Activated CD4-positive, alpha-beta memory T cell treated with anti-CD3 and anti-CD28 coated beads for 36 hours (primary cell): ENCODE data around the gene BNIP5. TPM values are rescaled to one million over a fixed set of nuclear protein-coding genes. Genes with fewer than 3 reads are reported as not detected.
"Not testable (repeated sequence)": the region's sequence is repeated elsewhere in the genome, so short reads cannot be mapped to it uniquely, and the experiment has no call there.

Experiments
- CTCF ChIA-PET: fragments of 350-600 bp; sonication (Branson Sonifier 250); formaldehyde crosslinking; loops from one replicate; lab custom pipeline; 2021; ENCODE audit warnings: antibody characterized with exemption, inconsistent platforms; lab: Charles Lee
- POLR2A ChIA-PET: fragments of 350-600 bp; sonication (Branson Sonifier 250); formaldehyde crosslinking; loops from one replicate; lab custom pipeline; 2021; ENCODE audit warnings: antibody characterized with exemption; lab: Charles Lee
- DNase-seq: peaks from one replicate; pipeline ENCODE4 v3.0.0-alpha.2; 2020
- H3K27ac Mint-ChIP-seq: one replicate; pipeline ENCODE4 v1.8.0; 2021; ENCODE audit warnings: mixed read lengths
- H3K27me3 Mint-ChIP-seq: one replicate; pipeline ENCODE4 v1.8.0; 2021; ENCODE audit warnings: mixed read lengths
- H3K36me3 Mint-ChIP-seq: one replicate; pipeline ENCODE4 v1.8.0; 2021; ENCODE audit warnings: mixed read lengths
- H3K4me1 Mint-ChIP-seq: one replicate; pipeline ENCODE4 v1.8.0; 2021; ENCODE audit warnings: low read depth, mixed read lengths
- H3K4me3 Mint-ChIP-seq: one replicate; pipeline ENCODE4 v1.8.0; 2021; ENCODE audit warnings: mild to moderate bottlenecking, mixed read lengths
- H3K9me3 Mint-ChIP-seq: one replicate; pipeline ENCODE4 v1.8.0; 2021; ENCODE audit warnings: mixed read lengths
- intact Hi-C: fragments of 100-400 bp; cut with micrococcal nuclease; formaldehyde crosslinking; loops from one replicate; pipeline ENCODE4 v1.15.1; 2023
- total RNA-seq, 2 experiments: library from RNA; stranded (reverse); gene quantifications; one replicate each; pipeline ENCODE4 v1.2.3, GENCODE V29; 2021

BNIP5 gene
- total RNA-seq, 2 experiments from 2014 or later: not detected

DNA sequence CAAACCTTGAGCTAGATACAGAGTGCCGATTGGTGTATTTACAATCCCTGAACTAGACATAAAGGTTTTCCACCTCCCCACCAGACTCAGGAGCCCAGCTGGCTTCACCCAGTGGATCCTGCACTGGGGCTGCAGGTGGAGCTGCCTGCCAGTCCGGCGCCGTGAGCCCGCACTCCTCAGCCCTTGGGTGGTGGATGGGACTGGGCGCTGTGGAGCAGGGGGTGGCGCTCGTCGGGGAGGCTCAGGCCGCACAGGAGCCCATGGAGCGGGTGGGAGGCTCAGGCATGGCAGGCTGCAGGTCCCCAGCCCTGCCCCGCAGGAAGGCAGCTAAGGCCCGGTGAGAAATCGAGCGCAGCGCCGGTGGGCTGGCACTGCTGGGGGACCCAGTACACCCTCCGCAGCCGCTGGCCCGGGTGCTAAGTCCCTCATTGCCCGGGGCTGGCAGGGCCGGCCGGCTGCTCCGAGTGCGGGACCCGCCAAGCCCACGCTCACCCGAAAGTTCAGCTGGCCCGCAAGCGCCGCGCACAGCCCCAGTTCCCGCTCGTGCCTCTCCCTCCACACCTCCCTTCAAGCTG lies 27.5 kb upstream of the BNIP5 start:
- DNase-seq, H3K9me3 Mint-ChIP-seq, H3K27me3 Mint-ChIP-seq, H3K36me3 Mint-ChIP-seq, intact Hi-C loops, H3K4me1 Mint-ChIP-seq, H3K27ac Mint-ChIP-seq, H3K4me3 Mint-ChIP-seq: not testable (repeated sequence)
- ChIA-PET CTCF (interaction anchor here (1.0 to 10.5 kb wide), 4 partner anchors 22 to 62 kb away, joined by 5 to 160 read pairs (median 56); no protein-coding TSS in a partner anchor), POLR2A (interaction anchor here (0.6 to 1.2 kb wide), 3 partner anchors 8 to 180 kb away, joined by 3 to 4 read pairs (median 3); no protein-coding TSS in a partner anchor)

DNA sequence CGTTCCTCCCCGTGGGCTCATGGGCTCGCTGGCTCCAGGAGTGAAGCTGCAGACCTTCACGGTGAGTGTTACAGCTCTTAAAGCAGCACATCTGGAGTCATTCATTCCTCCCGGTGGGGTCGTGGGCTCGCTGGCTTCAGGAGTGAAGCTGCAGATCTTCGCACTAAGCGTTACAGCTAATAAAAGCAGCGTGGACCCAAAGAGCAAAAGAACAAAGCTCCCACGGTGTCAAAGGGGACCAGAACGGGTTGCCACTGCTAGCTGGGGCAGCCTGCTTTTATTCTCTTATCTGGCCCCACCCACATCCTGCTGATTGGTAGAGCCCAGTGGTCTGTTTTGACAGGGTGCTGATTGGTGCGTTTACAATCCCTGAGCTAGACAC lies 26.7 kb upstream of the BNIP5 start:
- H3K4me3 Mint-ChIP-seq, H3K27ac Mint-ChIP-seq, intact Hi-C loops, H3K9me3 Mint-ChIP-seq, H3K36me3 Mint-ChIP-seq, H3K27me3 Mint-ChIP-seq, H3K4me1 Mint-ChIP-seq, DNase-seq: not testable (repeated sequence)
- POLR2A ChIA-PET: interaction anchor here (0.6 kb wide), 1 partner anchor 177 kb away, joined by 3 read pairs; no protein-coding TSS in a partner anchor
- CTCF ChIA-PET: interaction anchor here (7.1 to 10.5 kb wide), 2 partner anchors 22 to 60 kb away, joined by 103 to 160 read pairs; no protein-coding TSS in a partner anchor

DNA sequence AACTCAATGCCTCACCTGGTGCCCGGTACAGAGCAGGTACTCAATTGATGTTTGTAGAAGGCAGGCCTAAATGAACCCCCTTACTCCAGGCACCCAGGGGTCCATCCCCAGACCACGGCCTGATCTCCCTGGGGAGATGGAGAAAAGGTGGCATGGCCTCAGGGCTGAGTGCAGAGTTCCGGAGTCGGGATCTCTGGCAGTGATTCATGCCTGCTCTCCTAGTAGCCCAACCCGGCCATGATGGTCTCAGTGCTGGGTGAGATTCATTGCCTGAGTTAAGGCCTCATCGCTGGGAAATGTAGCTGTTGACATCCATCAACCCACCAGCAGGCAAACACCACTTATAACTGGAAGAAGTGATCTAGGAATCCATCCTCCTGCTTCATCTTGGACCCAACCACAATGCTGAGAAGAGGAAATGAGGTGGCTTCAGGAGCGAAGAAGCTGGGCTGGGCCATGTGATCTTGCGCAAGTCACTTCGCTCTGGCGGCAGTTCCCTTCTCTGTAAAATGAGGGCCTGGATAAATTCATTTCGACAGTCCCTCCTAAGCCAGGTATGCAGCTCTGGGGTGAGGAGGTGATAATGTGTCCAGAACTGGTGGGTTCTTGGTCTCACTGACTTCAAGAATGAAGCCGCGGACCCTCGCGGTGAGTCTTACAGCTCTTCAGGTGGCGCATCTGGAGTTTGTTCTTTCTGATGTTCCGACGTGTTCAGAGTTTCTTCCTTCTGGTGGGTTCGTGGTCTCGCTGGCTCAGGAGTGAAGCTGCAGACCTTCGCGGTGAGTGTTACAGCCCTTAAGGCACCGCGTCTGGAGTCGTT lies 26.1 kb upstream of the BNIP5 start:
- H3K27ac Mint-ChIP-seq: no peak overlapping the region
- intact Hi-C loops: no loop called here
- no peaks in the 10 kb centered on the region for H3K36me3 Mint-ChIP-seq
- CTCF ChIA-PET: interaction anchor here (1.2 to 10.5 kb wide), 3 partner anchors 21 to 334 kb away, joined by 3 to 160 read pairs (median 103); no protein-coding TSS in a partner anchor
- H3K9me3 Mint-ChIP-seq: no peaks in the 10 kb centered on the region
- no peak overlapping the region for H3K4me3 Mint-ChIP-seq
- H3K4me1 Mint-ChIP-seq: peaks cover 14% of the 10 kb centered on the region
- peaks cover 3% of the 10 kb centered on the region for H3K27me3 Mint-ChIP-seq
- DNase-seq: no peak
- POLR2A ChIA-PET: interaction anchor here (0.6 kb wide), 1 partner anchor 356 kb away, joined by 4 read pairs; no protein-coding TSS in a partner anchor

DNA sequence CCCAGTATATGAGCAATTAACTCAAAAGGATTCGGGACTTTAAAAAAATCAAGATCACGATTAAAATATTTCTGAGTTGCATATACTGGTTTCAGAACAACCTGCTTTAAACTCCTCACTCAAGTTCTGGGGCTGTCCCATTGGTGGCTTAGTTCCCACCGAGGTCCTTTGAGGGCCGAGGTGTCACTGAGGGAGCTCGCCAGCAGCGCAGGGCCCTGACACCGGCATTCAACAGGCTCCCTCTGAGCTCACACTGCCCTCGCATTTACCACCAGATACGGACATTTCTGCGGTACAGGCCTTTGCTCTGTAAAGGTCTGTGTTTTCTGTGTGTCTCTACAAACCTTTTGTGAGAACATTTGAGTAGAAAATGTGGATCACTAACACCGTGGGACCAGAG lies 24.4 kb upstream of the BNIP5 start:
- intact Hi-C loops: no loop called here
- H3K4me3 Mint-ChIP-seq: no peak overlapping the region
- H3K27me3 Mint-ChIP-seq: peaks cover 3% of the 10 kb centered on the region

DNA sequence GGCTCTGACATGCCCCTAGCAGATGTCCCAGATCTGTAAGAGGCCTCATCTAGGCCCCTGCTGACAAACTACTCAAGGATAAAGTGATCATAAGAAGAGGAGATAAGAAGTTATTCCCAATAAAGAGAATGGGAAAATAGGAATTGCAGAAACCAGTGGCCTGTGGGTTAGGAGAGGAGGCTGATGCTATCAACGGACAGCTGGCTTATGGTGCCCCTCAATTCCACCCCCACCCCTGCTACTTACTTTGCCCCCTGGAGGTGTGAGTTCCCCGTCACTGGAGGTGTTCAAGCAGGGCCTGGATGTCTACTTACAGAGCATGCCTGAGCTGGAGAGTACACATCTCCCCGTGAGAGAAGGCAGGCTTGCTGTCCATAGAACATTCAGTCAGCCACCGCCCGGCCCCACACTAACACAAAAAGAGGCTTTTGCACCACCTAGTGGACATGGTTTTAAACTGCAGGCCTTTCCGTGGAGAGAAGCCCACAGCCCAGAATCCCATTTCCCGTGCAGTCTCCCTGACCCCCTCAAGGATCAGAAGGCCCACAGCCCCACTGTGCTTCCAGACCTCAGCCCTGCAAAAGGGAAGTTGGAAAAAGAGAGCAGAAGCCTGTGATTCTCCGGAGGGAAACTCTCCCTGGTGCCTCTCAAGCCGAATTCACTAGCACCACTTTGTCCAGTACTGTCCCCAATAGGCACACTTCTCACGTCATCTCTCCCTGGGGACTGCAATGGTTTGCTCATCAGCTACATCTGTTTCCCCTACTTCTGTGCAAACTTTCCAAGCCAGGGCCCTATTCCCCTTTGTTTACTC lies 23.8 kb upstream of the BNIP5 start:
- intact Hi-C loops: loop anchor here (1.0 kb wide), 3 partner anchors 19 to 333 kb away; partner anchors contain the start of gene MAPK14
- H3K9me3 Mint-ChIP-seq: no peaks in the 10 kb centered on the region
- ChIA-PET CTCF (interaction anchor here (0.6 to 10.5 kb wide), 22 partner anchors 9 to 399 kb away, joined by 3 to 160 read pairs (median 4); partner anchors contain the start of genes BNIP5 and MAPK14), POLR2A (no interaction called here)
- peaks cover 24% of the 10 kb centered on the region for H3K4me1 Mint-ChIP-seq
- H3K27me3 Mint-ChIP-seq: peaks cover 3% of the 10 kb centered on the region
- H3K4me3 Mint-ChIP-seq: no peak overlapping the region
- H3K36me3 Mint-ChIP-seq: no peaks in the 10 kb centered on the region
- no peak overlapping the region for H3K27ac Mint-ChIP-seq
- peak; percentile 79 for DNase-seq

More for the DNA sequence above, 24.4 kb upstream of the BNIP5 start:
- DNase-seq: no peak
- ChIA-PET CTCF (interaction anchor here (0.6 to 10.5 kb wide), 11 partner anchors 9 to 334 kb away, joined by 3 to 160 read pairs (median 4); partner anchors contain the start of gene MAPK14), POLR2A (no interaction called here)
- no peaks in the 10 kb centered on the region for H3K36me3 Mint-ChIP-seq
- no peak overlapping the region for H3K27ac Mint-ChIP-seq
- no peaks in the 10 kb centered on the region for H3K9me3 Mint-ChIP-seq
- peaks cover 18% of the 10 kb centered on the region for H3K4me1 Mint-ChIP-seq

DNA sequence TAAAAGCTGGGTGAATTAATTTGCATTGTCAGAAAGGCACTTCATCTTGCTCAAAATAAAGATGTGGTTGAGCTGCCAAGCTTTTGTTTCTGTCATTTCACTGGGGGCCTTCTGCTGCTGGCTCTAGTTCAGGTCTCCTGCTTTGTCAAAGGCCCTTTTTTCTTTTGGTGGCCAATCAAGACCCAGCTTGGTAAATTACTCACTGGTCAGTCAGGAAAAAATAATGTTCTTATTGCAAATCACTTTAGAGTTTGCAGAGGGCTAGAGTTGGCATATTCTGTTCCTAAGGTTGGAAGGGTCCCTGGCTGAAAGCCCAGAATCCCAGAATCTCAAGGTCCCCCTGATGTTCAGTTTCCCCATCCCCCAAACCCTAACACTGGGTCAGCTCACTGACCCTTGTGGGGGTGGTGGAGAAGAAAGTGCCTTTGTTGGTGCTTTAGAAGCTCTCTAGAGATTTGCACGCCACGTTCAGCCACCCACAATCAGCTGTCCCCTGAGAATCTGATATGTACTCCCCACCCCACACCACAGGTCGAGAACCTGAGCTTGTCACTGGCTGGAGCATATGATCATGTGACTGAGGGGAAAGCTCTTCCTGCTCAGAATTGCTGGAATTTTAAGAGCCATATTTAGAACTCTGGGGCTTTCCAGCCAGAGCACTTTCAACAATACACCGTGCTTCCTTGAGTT lies 21.7 kb upstream of the BNIP5 start:
- H3K9me3 Mint-ChIP-seq: no peaks in the 10 kb centered on the region
- no peak overlapping the region for H3K4me3 Mint-ChIP-seq
- no peak overlapping the region for H3K27ac Mint-ChIP-seq
- intact Hi-C loops: loop anchor here (5.0 kb wide), 1 partner anchor 236 kb away; no protein-coding TSS in a partner anchor
- peaks cover 5% of the 10 kb centered on the region for H3K27me3 Mint-ChIP-seq
- H3K4me1 Mint-ChIP-seq: peaks cover 26% of the 10 kb centered on the region
- no peaks in the 10 kb centered on the region for H3K36me3 Mint-ChIP-seq
- ChIA-PET POLR2A (interaction anchor here (0.7 to 0.9 kb wide), 2 partner anchors 18 to 61 kb away, joined by 3 read pairs; no protein-coding TSS in a partner anchor), CTCF (interaction anchor here (0.6 to 10.5 kb wide), 7 partner anchors 9 to 331 kb away, joined by 3 to 160 read pairs (median 8); partner anchors contain the start of gene MAPK14)
- no peak for DNase-seq

DNA sequence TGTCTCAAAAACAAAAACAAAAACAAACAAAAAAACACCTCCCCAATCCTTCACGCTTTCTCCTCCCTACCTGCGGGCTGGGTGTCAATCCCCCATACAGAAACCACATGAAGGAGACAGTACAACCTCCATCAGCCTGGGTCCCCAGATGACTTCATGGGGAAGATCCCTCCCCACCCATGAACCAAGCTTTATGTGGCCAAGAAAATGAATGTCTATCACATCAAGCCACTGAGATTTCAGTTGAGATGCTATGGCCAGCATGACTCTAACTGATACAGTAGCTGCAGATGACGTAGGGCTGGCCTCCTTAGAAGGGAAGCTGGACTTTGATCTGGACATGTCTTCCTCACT lies 21.2 kb upstream of the BNIP5 start:
- intact Hi-C loops: loop anchor here (5.0 kb wide), 1 partner anchor 236 kb away; no protein-coding TSS in a partner anchor
- POLR2A ChIA-PET: no interaction called here
- H3K4me1 Mint-ChIP-seq: peaks cover 29% of the 10 kb centered on the region
- H3K27me3 Mint-ChIP-seq: peaks cover 10% of the 10 kb centered on the region
- H3K9me3 Mint-ChIP-seq: peaks cover 3% of the 10 kb centered on the region
- H3K4me3 Mint-ChIP-seq: no peak overlapping the region
- peaks cover 4% of the 10 kb centered on the region for H3K36me3 Mint-ChIP-seq
- peak; percentile 43 for DNase-seq
- H3K27ac Mint-ChIP-seq: no peak overlapping the region
- CTCF ChIA-PET: interaction anchor here (1.0 to 10.5 kb wide), 6 partner anchors 10 to 330 kb away, joined by 3 to 160 read pairs (median 12); partner anchors contain the start of gene MAPK14

DNA sequence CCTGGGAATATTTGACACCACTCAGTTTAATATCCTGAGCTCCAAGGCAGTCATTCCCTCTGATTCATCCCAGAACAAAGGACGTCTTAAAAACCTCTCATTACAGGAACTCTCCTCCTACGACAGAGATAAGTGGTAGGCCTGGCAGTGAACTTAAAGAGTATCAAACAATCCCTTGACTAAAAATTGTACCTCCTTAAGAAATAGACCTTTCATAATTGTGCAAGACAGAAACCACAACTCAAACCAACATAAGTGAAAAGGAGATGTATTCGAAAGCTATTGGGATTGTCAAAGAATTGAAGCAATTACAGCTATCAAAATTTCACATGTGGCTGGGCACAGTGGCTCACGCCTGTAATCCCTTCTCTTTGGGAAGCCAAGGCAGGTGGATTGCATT lies 19.1 kb upstream of the BNIP5 start:
- POLR2A ChIA-PET: interaction anchor here (0.6 to 1.4 kb wide), 3 partner anchors 9 to 427 kb away, joined by 3 to 4 read pairs (median 3); no protein-coding TSS in a partner anchor
- H3K4me3 Mint-ChIP-seq: no peak overlapping the region

DNA sequence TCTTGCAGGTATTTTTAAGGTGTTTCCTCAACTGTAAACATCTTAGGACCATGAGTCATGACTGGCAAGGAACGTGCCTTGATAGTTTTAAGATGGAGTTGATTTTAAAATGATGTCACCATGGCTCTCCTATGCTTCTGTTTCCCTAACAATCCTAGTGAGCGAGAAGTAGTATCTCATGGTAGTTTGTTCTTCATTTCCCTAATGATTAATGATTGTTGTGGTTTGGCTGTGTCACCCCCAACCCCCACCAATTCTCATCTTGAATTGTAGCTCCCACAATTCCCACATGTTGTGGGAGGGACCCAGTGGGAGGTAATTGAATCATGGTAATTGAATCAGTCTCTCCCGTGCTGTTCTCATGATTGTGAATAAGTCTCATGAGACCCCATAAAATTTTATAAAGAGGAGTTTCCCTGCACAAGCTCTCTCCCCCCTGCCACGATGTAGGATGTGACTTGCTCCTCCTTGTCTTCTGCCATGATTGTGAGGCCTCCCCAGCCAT lies 16.8 kb upstream of the BNIP5 start:
- DNase-seq: no peak
- CTCF ChIA-PET: interaction anchor here (3.4 to 10.5 kb wide), 3 partner anchors 11 to 51 kb away, joined by 11 to 160 read pairs (median 74); no protein-coding TSS in a partner anchor
- Mint-ChIP-seq H3K27ac (no peak overlapping the region), H3K4me3 (no peak overlapping the region), H3K36me3 (peaks cover 4% of the 10 kb centered on the region), H3K27me3 (peaks cover 16% of the 10 kb centered on the region), H3K9me3 (peaks cover 7% of the 10 kb centered on the region), H3K4me1 (peaks cover 27% of the 10 kb centered on the region)
- intact Hi-C loops: no loop called here
- POLR2A ChIA-PET: no interaction called here

More for the DNA sequence above, 19.1 kb upstream of the BNIP5 start:
- H3K36me3 Mint-ChIP-seq: peaks cover 4% of the 10 kb centered on the region
- intact Hi-C loops: loop anchor here (5.0 kb wide), 1 partner anchor 234 kb away; no protein-coding TSS in a partner anchor
- peaks cover 7% of the 10 kb centered on the region for H3K9me3 Mint-ChIP-seq
- CTCF ChIA-PET: interaction anchor here (0.6 to 10.5 kb wide), 5 partner anchors 13 to 429 kb away, joined by 3 to 160 read pairs (median 4); partner anchors contain the start of gene MAPK14
- peak overlapping the region; percentile 16 for H3K27ac Mint-ChIP-seq
- peaks cover 29% of the 10 kb centered on the region for H3K4me1 Mint-ChIP-seq
- DNase-seq: peak; percentile 18
- H3K27me3 Mint-ChIP-seq: peaks cover 16% of the 10 kb centered on the region

DNA sequence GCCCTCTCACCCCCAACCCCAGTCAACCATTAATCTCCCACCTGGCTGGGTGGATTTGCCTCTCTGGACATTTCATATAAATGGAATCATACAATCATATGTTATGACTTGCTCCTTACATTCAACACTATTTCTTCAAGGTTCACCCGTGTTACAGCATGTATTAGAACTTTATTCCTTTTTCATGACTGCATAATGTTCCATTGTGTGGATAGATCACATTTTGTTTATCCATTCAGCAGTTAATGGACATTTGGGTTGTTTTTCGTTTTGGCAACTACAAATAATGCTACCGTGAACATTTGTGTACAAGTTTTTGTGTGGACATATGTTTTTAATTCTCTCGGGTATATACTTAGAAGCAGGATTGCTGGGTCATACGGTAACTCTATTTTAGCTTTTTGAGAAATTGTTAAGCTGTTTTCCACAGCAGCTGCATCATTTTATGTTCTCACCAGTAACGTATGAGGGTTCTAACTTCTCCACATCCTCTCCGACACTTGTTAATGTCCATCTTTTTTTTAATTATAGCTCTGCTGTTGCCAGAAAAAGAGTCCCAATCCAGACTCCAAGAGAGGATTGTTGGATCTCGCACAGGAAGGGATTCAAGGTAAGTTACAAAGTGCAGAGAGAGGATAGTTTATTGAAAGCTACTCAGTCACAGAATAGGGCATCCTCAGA lies 15.9 kb upstream of the BNIP5 start:
- H3K27me3 Mint-ChIP-seq: peaks cover 13% of the 10 kb centered on the region
- no peak for DNase-seq
- no peak overlapping the region for H3K27ac Mint-ChIP-seq
- no peak overlapping the region for H3K4me3 Mint-ChIP-seq
- CTCF ChIA-PET: interaction anchor here (3.4 to 8.2 kb wide), 2 partner anchors 10 to 50 kb away, joined by 11 to 74 read pairs; no protein-coding TSS in a partner anchor
- peaks cover 4% of the 10 kb centered on the region for H3K36me3 Mint-ChIP-seq
- peaks cover 19% of the 10 kb centered on the region for H3K4me1 Mint-ChIP-seq
- intact Hi-C loops: no loop called here
- peaks cover 7% of the 10 kb centered on the region for H3K9me3 Mint-ChIP-seq
- POLR2A ChIA-PET: no interaction called here
